Stomach (tissue), 9 donors: Measurements from ENCODE around the gene LANCL1. TPM values are rescaled to one million over a fixed set of nuclear protein-coding genes. Genes with fewer than 3 reads are reported as not detected.
"Not testable (repeated sequence)": the region's sequence is repeated elsewhere in the genome, so short reads cannot be mapped to it uniquely, and the experiment has no call there.

ENCODE experiments used
- DNase-seq, 2 donors: peaks; one replicate each; pipeline versions ENCODE4 v3.0.0 to v3.0.0-alpha.2; 2013 to 2019
- H3K27ac ChIP-seq, 5 donors: fragments of 200-600 bp in 4 of 5; sonication (generic) in 4 of 5; one replicate each; pipeline ENCODE4 v1.5.1; 2013 to 2019; ENCODE audit warnings: mild to moderate bottlenecking in 1 of 5, moderate library complexity in 1 of 5
- H3K27me3 ChIP-seq, 3 donors: fragments of 200-600 bp; sonication (generic); one replicate each; pipeline ENCODE4 v1.5.1; 2017 to 2019; ENCODE audit warnings: mixed run types in 1 of 3
- H3K36me3 ChIP-seq, 4 donors: fragments of 200-600 bp; sonication (generic); 1 replicate in 3 of 4; 2 replicates in 1 of 4; pipeline ENCODE4 v1.5.1; 2016 to 2019
- H3K4me1 ChIP-seq, 4 donors: fragments of 200-600 bp; sonication (generic); one replicate each; pipeline ENCODE4 v1.5.1; 2016 to 2019
- H3K4me3 ChIP-seq, 4 donors: fragments of 200-600 bp; sonication (generic) in 3 of 4; one replicate each; pipeline ENCODE4 v1.5.1; 2016 to 2019; ENCODE audit warnings: mild to moderate bottlenecking in 1 of 4
- H3K9me3 ChIP-seq, 4 donors: fragments of 200-600 bp; sonication (generic); one replicate each; pipeline ENCODE4 v1.5.1; 2016 to 2019
- EP300 ChIP-seq: sonication (generic); formaldehyde crosslinking; IDR thresholded peaks from one replicate; pipeline ENCODE4 v1.6.1; 2017; ENCODE audit warnings: antibody characterized with exemption
- POLR2A ChIP-seq, 4 donors: fragments of 450-650 bp; IDR thresholded peaks; one replicate each; pipeline ENCODE4 v1.6.1; 2016; ENCODE audit warnings: antibody characterized with exemption in 4 of 4, control low read depth in 2 of 4, mild to moderate bottlenecking in 1 of 4, moderate library complexity in 1 of 4
- POLR2AphosphoS5 ChIP-seq, 3 donors: sonication (generic); formaldehyde crosslinking; IDR thresholded peaks; one replicate each; pipeline ENCODE4 v1.6.1; 2016; ENCODE audit warnings: antibody characterized with exemption in 3 of 3
- WGBS, 5 donors: extraction: QIAGEN DNeasy Blood & Tissue Kit in 3 of 5; methylation state at CpG; one replicate each; pipeline versions ENCODE4 v1.1.5 to v1.1.7; 2013 to 2018; 5-methylcytosine and 5-hydroxymethylcytosine counted together
- intact Hi-C: fragments of 100-400 bp; cut with DNase I; formaldehyde crosslinking; loops from one replicate; pipeline ENCODE4 v1.15.1; 2023; ENCODE audit warnings: low total_unique reads
- polyA plus RNA-seq, 3 donors: library from polyadenylated mRNA; stranded (reverse); fragments of 200-250 nt; gene quantifications; one replicate each; pipeline ENCODE4 v1.2.3, GENCODE V29; 2013
- total RNA-seq, 5 donors: library from RNA; depleted of rRNA; stranded (reverse); fragments of >200 nt; gene quantifications; one replicate each; pipeline versions ENCODE4 v1.1.0 to v1.2.3, GENCODE V29; 2014 to 2016
- TF ChIP-seq, protein P1 (sequence below), 7 experiments: fragments of 450-650 bp in 4 of 7; fragments of 200-600 bp in 3 of 7; sonication (generic) in 3 of 7; IDR thresholded peaks; one replicate each; pipeline ENCODE4 v1.5.1; 2016 to 2019; ENCODE audit warnings: antibody characterized with exemption in 7 of 7, control low read depth in 2 of 7, mild to moderate bottlenecking in 1 of 7
- donor health status: healthy with polysubstance abuse.
- donor health status: Bipolar disorder and iron deficiency.
- donor health status: healthy.

Gene LANCL1
- total and polyA plus RNA-seq, 8 donors: 0.87 to 49.6 (median 19.8) TPM

DNA sequence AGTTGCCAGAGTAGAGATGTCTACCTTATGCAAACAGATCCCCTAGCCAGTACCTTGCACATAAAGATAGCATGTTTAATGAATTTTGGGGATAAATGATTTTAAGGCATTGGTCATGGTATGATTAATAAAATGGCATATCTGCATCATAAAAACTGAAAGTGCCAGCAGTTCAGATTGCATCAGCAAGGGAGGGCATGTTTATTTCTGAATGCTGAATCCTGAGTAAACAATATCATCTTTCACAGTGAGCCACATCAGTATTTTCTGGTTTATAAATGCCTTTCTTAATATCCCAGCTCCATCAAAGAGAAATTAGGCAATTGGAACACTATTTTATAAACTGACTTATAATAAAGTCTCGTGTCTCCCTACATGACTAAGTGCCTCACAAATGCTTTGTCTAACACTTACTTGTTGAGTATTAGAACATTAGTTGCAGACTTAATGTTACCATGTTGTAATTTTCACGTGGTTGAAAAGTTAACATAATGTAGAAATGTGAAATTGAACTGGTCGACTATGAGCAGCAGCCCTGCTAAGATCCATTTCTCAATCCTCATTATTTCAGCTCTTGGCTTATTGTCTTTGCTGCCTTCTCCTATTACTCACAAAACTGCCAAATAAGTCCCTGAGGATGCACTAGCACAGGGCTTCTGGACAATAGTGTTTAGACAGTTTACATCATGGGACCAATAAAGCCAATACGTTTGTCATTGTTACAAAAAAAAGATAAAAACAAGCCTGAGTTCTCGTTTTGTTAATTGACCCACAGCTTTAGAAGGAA lies 48.0 kb downstream of the LANCL1 start:
- no peak for TF ChIP-seq POLR2AphosphoS5 (IDR thresholded peaks at IDR 0.05)
- TF ChIP-seq POLR2A (IDR thresholded peaks at IDR 0.05): no peak
- TF ChIP-seq, protein P1, sequence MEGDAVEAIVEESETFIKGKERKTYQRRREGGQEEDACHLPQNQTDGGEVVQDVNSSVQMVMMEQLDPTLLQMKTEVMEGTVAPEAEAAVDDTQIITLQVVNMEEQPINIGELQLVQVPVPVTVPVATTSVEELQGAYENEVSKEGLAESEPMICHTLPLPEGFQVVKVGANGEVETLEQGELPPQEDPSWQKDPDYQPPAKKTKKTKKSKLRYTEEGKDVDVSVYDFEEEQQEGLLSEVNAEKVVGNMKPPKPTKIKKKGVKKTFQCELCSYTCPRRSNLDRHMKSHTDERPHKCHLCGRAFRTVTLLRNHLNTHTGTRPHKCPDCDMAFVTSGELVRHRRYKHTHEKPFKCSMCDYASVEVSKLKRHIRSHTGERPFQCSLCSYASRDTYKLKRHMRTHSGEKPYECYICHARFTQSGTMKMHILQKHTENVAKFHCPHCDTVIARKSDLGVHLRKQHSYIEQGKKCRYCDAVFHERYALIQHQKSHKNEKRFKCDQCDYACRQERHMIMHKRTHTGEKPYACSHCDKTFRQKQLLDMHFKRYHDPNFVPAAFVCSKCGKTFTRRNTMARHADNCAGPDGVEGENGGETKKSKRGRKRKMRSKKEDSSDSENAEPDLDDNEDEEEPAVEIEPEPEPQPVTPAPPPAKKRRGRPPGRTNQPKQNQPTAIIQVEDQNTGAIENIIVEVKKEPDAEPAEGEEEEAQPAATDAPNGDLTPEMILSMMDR (IDR thresholded peaks at IDR 0.05): no peak
- peaks cover 24 to 56% (median 41%) of the 10 kb centered on the region in 4 donors for H3K36me3 ChIP-seq
- H3K27ac ChIP-seq: no peak overlapping the region
- no peak overlapping the region for H3K4me3 ChIP-seq
- H3K9me3 ChIP-seq: peaks cover 0 to 49% (median 30%) of the 10 kb centered on the region in 4 donors
- 75 to 84% (median 80%) methylated on average over 5 of the region's 5 CpGs for WGBS, 5 donors
- H3K27me3 ChIP-seq: no peaks in the 10 kb centered on the region
- intact Hi-C loops: no loop called here
- H3K4me1 ChIP-seq: no peaks in the 10 kb centered on the region
- no peak for DNase-seq

DNA sequence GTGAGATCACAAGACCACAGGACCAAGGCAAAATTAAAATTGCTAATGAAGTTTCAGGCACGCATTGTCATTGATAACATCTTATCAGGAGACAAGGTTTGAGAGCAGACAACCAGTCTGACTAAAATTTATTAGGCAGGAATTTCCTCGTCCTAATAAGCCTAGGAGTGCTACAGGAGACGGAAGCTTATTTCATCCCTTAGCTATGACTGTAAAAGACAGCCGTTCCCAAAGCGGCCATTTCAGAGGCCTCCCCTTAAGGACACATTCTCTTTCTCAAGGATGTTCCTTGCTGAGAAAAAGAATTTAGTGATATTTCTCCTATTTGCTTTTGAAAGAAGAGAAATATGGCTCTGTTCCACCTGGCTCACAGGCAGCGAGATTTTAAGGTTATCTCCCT lies 49.2 kb downstream of the LANCL1 start:
- H3K4me1 ChIP-seq, intact Hi-C loops, DNase-seq, H3K27me3 ChIP-seq, H3K27ac ChIP-seq, H3K4me3 ChIP-seq: not testable (repeated sequence)
- Histone ChIP-seq H3K36me3 (peaks cover 15 to 44% (median 28%) of the 10 kb centered on the region in 4 donors), H3K9me3 (peaks cover 0 to 49% (median 30%) of the 10 kb centered on the region in 4 donors)
- 94 to 99% (median 97%) methylated on average over 6 of the region's 6 CpGs for WGBS, 5 donors

DNA sequence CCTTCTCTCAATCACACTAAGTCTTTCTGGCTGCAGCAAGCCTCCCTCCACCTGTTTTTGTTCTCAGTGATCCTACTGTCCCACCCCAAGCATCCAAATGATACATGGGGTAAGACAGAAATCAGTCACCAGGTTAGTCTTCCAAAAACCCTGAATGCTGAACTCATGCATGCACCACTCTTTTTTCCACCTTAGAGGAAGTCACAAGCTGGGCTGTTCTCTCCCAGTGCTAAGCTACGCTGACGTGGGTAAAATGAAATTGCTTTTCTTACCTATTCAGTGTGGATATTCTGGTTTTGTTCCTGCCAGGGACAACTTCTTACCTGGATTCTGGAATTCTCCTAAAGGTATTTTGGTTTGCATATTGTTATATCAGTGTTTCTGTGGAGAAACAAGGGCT lies 54.2 kb downstream of the LANCL1 start:
- peaks cover 0 to 3% (median 0%) of the 10 kb centered on the region in 4 donors for H3K36me3 ChIP-seq
- no peak for DNase-seq
- no peaks in the 10 kb centered on the region for H3K4me1 ChIP-seq
- H3K9me3 ChIP-seq: peaks cover 0 to 37% (median 23%) of the 10 kb centered on the region in 4 donors
- no peaks in the 10 kb centered on the region for H3K27me3 ChIP-seq
- TF ChIP-seq POLR2A (IDR thresholded peaks at IDR 0.05) (no peak), EP300 (no peak), POLR2AphosphoS5 (IDR thresholded peaks at IDR 0.05) (no peak)
- TF ChIP-seq, protein P1 (IDR thresholded peaks at IDR 0.05): no peak
- no peak overlapping the region for H3K4me3 ChIP-seq
- no peak overlapping the region for H3K27ac ChIP-seq
- WGBS, 5 donors: 66 to 83% (median 74%) methylated on average over 2 of the region's 2 CpGs
- intact Hi-C loops: no loop called here

DNA sequence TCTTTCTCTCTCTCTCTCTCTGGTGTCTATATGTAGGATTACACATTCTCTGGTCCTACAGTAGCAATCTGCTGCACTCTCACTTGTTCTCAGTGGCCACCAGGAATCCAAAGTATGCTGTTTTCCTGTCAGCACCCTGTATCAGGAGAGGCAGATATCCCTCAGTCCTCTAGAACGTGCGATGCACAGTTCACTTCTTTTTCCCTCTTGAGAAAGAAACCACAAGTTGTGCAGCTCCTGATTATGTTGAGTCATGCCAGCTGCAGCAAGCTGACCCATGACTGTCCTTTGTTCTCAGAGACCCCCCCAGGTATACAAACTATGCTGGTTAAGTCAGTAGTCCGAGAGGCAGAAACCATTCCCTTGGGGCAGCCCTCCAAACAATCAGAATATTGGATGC lies 54.6 kb downstream of the LANCL1 start:
- WGBS, 5 donors: 54 to 71% (median 59%) methylated on average over 3 of the region's 3 CpGs
- H3K36me3 ChIP-seq: no peaks in the 10 kb centered on the region
- no peak overlapping the region for H3K27ac ChIP-seq
- no peak for DNase-seq
- no peaks in the 10 kb centered on the region for H3K4me1 ChIP-seq
- no peaks in the 10 kb centered on the region for H3K27me3 ChIP-seq
- peaks cover 0 to 32% (median 19%) of the 10 kb centered on the region in 4 donors for H3K9me3 ChIP-seq
- TF ChIP-seq POLR2A (IDR thresholded peaks at IDR 0.05): no peak
- TF ChIP-seq, protein P1 (IDR thresholded peaks at IDR 0.05): no peak
- TF ChIP-seq POLR2AphosphoS5 (IDR thresholded peaks at IDR 0.05): no peak
- intact Hi-C loops: no loop called here
- H3K4me3 ChIP-seq: no peak overlapping the region

DNA sequence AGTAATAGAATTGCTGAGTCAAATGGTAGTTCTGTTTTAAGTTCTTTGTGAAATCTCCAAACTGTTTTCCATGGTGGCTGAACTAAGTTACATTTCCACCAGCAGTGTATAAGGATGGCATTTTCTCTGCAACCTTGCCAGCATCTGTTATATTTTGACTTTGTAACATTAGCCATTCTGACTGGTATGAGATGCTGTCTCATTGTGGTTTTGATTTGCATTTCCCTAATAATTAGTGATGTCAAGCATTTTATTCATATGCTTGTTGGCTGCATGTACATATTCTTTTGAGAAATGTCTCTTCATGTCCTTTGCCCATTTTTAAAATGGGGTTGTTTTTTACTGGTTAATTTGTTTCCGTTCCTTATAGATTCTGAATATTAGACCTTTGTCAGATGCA lies 63.9 kb downstream of the LANCL1 start:
- Histone ChIP-seq H3K4me1 (no peaks in the 10 kb centered on the region), H3K4me3 (no peak overlapping the region), H3K27me3 (no peaks in the 10 kb centered on the region), H3K9me3 (no peaks in the 10 kb centered on the region), H3K27ac (no peak overlapping the region), H3K36me3 (no peaks in the 10 kb centered on the region)
- TF ChIP-seq POLR2A (IDR thresholded peaks at IDR 0.05) (no peak), POLR2AphosphoS5 (IDR thresholded peaks at IDR 0.05) (no peak), EP300 (no peak)
- TF ChIP-seq, protein P1 (IDR thresholded peaks at IDR 0.05): no peak
- WGBS, 5 donors: 93 to 100% (median 99%) methylated on average over 1 of the region's 1 CpG
- DNase-seq: no peak
- intact Hi-C loops: no loop called here
